Adrenal gland (tissue), 12 donors: ENCODE measurements around the gene SCG2. TPM values are rescaled to one million over a fixed set of nuclear protein-coding genes. Genes with fewer than 3 reads are reported as not detected.

Experiments
- DNase-seq, 7 donors: peaks; one replicate each; pipeline ENCODE4 v3.0.0-alpha.2; 2019 to 2020
- H3K27ac ChIP-seq, 5 donors: fragments of 200-600 bp; sonication (generic) in 4 of 5; 1 replicate in 3 of 5; 2 replicates in 2 of 5; pipeline versions ENCODE4 v1.5.1 to v1.8.0; 2016 to 2020; ENCODE audit warnings: mild to moderate bottlenecking in 1 of 5
- H3K27me3 ChIP-seq: fragments of 200-600 bp; 2 replicates; pipeline ENCODE4 v1.8.0; 2021
- H3K36me3 ChIP-seq, 2 donors: fragments of 200-600 bp; replicated peaks in 1 of 2; 1 replicate in 1 of 2; 2 replicates in 1 of 2; pipeline versions ENCODE4 v1.5.1 to v1.8.0; 2018 to 2022
- H3K4me1 ChIP-seq, 2 donors: fragments of 200-600 bp; replicated peaks in 1 of 2; 1 replicate in 1 of 2; 2 replicates in 1 of 2; pipeline versions ENCODE4 v1.5.1 to v1.8.0; 2018 to 2021
- H3K4me3 ChIP-seq, 4 donors: fragments of 200-600 bp; sonication (generic) in 3 of 4; one replicate each; pipeline ENCODE4 v1.5.1; 2016 to 2018
- H3K9me3 ChIP-seq, 3 donors: fragments of 200-600 bp; sonication (generic) in 1 of 3; replicated peaks in 1 of 3; 1 replicate in 2 of 3; 2 replicates in 1 of 3; pipeline versions ENCODE4 v1.5.1 to v1.8.0; 2016 to 2021
- CTCF ChIP-seq, 6 experiments: fragments of 450-650 bp in 4 of 6; fragments of 200-600 bp in 2 of 6; sonication (generic) in 1 of 6; IDR thresholded peaks; 1 replicate in 5 of 6; 2 replicates in 1 of 6; pipeline versions ENCODE4 v1.5.1 to v1.8.0; 2016 to 2021; ENCODE audit warnings: antibody characterized with exemption in 6 of 6, mild to moderate bottlenecking in 2 of 6, moderate library complexity in 1 of 6
- POLR2A ChIP-seq, 2 donors: fragments of 450-650 bp; IDR thresholded peaks; one replicate each; pipeline ENCODE4 v1.6.1; 2017; ENCODE audit warnings: antibody characterized with exemption in 2 of 2, mild to moderate bottlenecking in 2 of 2, moderate library complexity in 1 of 2
- WGBS, 4 donors: extraction: QIAGEN DNeasy Blood & Tissue Kit in 2 of 4; methylation state at CpG; one replicate each; pipeline versions ENCODE4 v1.1.5 to v1.1.7; 2013 to 2017; 5-methylcytosine and 5-hydroxymethylcytosine counted together
- intact Hi-C, 2 donors: fragments of 100-400 bp; cut with DNase I; formaldehyde crosslinking; loops; one replicate each; pipeline versions ENCODE4 v1.14.1 to v1.15.0; 2022 to 2023
- polyA plus RNA-seq, 3 donors: library from polyadenylated mRNA; stranded (reverse); fragments of 200-250 nt in 2 of 3; fragments of 350-450 nt in 1 of 3; fragmentation: Illumina TruSeq in 1 of 3; extraction: RNeasy Lipid Tissue Mini Kit (QIAGEN cat#74804) in 1 of 3; gene quantifications; one replicate each; pipeline ENCODE4 v1.2.3, GENCODE V29; 2013 to 2014
- total RNA-seq, 9 donors: library from RNA; depleted of rRNA in 4 of 9; stranded (reverse); fragments of >200 nt in 4 of 9; fragments of 120-200 nt in 1 of 9; fragmentation: NEBNext Ultra II Directional in 1 of 9; extraction: Animal tissue kit (Norgen Biotek cat#: 25700) in 1 of 9; gene quantifications; one replicate each; pipeline versions ENCODE4 v1.1.0 to v1.2.4, GENCODE V29; 2013 to 2023
- donor health status: healthy with polysubstance abuse.
- donor health status: Bipolar disorder and iron deficiency.
- donor health status: DM: yes; HTN: yes; CAD: no.
- donor health status: DM: no; HTN: no; CAD: no.
- donor health status: DM: no; HTN: no; CAD: no.
- donor health status: DM: yes; HTN: yes; CAD: no.

The SCG2 gene
- total and polyA plus RNA-seq, 12 donors = 0.29 to 688 (median 37.1) TPM; not detected in 1

- no peaks in the 10 kb centered on the region for H3K36me3 ChIP-seq
- H3K4me3 ChIP-seq = no peak overlapping the region
- DNase-seq = no peak
- TF ChIP-seq POLR2A (IDR thresholded peaks at IDR 0.05) (no peak), CTCF (IDR thresholded peaks at IDR 0.05) (no peak)
- H3K27me3 ChIP-seq = no peaks in the 10 kb centered on the region
- 62 to 96% (median 84%) methylated on average over 2 of the region's 2 CpGs for WGBS, 4 donors
- intact Hi-C loops = no loop called here
- H3K4me1 ChIP-seq = no peaks in the 10 kb centered on the region
- H3K27ac ChIP-seq = no peak overlapping the region
- no peaks in the 10 kb centered on the region for H3K9me3 ChIP-seq
These were observed 2.1 kb upstream of the SCG2 start for GRCh38 chr2:223604231-223604630.

DNA sequence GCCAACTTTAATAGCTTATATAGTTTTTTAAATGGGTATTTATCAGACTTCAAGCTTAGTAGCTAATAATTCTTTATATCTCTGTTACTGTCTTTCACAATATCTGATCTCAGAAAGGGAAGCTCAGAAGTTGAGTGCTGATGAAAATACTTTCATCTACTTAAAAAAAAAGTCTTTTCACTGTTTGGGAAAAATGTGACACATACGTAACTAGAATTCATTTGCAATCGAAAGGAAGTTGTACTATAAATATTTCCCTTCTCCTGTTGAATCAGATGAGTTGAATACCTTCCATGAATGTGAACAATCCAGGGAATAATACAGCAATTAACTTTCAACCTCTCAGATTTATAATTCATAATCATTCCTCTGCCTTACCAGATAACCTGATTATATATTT is 811 bp upstream of the SCG2 start:
- DNase-seq = no peak
- Histone ChIP-seq H3K4me1 (no peaks in the 10 kb centered on the region), H3K27me3 (no peaks in the 10 kb centered on the region), H3K9me3 (no peaks in the 10 kb centered on the region), H3K4me3 (no peak overlapping the region), H3K36me3 (no peaks in the 10 kb centered on the region), H3K27ac (no peak overlapping the region)
- intact Hi-C loops = no loop called here
- TF ChIP-seq CTCF (IDR thresholded peaks at IDR 0.05) = no peak
- WGBS, 4 donors = 67 to 80% (median 77%) methylated on average over 2 of the region's 2 CpGs

DNA sequence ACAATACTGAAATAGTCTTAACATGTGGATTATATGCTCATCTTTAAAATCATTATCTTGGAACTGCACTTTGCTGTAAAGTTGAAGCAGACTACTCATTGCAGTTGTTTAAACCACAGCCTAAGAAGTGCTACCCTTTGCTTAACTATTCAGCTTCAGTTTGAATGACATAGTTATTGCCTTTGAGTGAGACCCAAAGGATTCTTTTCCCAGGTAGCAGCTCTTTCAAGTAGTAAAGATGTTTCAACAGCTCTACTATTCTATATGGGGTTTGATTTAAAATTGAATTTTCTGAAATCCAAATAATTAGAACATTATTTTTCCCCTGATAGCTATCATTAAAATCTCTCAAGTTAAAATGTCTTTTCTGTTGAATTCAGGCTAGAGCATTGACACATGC is 1.1 kb downstream of the SCG2 start:
- Histone ChIP-seq H3K4me1 (no peaks in the 10 kb centered on the region), H3K27ac (peak overlapping the region in 1 of 5 donors; percentile 33), H3K4me3 (no peak overlapping the region), H3K9me3 (no peaks in the 10 kb centered on the region), H3K27me3 (no peaks in the 10 kb centered on the region), H3K36me3 (no peaks in the 10 kb centered on the region)
- TF ChIP-seq CTCF (IDR thresholded peaks at IDR 0.05) (no peak), POLR2A (IDR thresholded peaks at IDR 0.05) (no peak)
- intact Hi-C loops = no loop called here
- DNase-seq = no peak

DNA sequence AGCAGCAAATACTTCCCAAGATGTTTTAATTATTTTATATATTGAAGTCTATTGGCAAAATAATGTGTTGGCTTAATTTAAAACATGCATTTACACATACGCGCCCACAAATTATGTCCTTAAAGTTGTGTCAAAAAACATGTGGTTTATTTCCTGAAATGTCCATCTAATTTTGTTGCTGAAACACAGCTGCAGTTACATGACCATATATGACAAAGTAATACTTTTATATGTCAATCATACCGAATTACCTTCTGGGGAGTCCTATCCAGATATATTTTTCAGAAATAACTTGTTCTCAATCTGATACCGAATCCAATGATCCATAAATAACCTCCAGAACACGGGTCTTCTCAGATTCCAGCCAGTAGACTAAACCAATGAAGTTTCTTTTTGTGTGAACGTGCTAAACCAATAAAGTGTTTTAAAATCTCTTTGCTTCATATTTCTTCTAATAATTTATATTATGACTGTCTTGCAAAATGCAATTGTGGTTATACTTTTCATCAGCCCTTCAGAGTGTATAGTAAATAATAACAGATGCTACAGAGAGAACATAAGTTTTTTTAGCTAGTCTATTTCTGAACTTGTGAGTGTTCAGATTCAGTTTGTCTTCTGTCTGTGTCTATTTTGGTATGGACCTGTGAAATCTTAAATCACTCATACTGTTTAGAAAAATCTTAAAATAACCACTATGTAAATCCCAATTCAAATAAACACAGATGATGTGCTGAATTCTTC is 2.4 kb downstream of the SCG2 start:
- Histone ChIP-seq H3K36me3 (no peaks in the 10 kb centered on the region), H3K27me3 (no peaks in the 10 kb centered on the region), H3K4me1 (no peaks in the 10 kb centered on the region), H3K27ac (peak overlapping the region in 1 of 5 donors; percentile 33), H3K4me3 (no peak overlapping the region), H3K9me3 (no peaks in the 10 kb centered on the region)
- WGBS, 4 donors = 58 to 64% (median 62%) methylated on average over 6 of the region's 6 CpGs
- no peak for DNase-seq
- intact Hi-C loops = no loop called here
- TF ChIP-seq CTCF (IDR thresholded peaks at IDR 0.05) (no peak), POLR2A (IDR thresholded peaks at IDR 0.05) (no peak)
